Amniotic epithelial cell (primary cell): Measurements from ENCODE around the gene LRRC1.
"Not testable (repeated sequence)": the region's sequence is repeated elsewhere in the genome, so short reads cannot be mapped to it uniquely, and the experiment has no call there.

Experiments
- DNase-seq: peaks from one replicate; pipeline ENCODE4 v3.0.0-alpha.2; 2010; ENCODE audit warnings: low read depth

Gene LRRC1

GRCh38 chr6:53792973-53793317 lies 1.9 kb upstream of the LRRC1 start:
- DNase-seq: no peak

- DNase-seq: peak; percentile 66
Measured at GRCh38 chr6:53793318-53794136, 1.3 kb upstream of the LRRC1 start.

DNA sequence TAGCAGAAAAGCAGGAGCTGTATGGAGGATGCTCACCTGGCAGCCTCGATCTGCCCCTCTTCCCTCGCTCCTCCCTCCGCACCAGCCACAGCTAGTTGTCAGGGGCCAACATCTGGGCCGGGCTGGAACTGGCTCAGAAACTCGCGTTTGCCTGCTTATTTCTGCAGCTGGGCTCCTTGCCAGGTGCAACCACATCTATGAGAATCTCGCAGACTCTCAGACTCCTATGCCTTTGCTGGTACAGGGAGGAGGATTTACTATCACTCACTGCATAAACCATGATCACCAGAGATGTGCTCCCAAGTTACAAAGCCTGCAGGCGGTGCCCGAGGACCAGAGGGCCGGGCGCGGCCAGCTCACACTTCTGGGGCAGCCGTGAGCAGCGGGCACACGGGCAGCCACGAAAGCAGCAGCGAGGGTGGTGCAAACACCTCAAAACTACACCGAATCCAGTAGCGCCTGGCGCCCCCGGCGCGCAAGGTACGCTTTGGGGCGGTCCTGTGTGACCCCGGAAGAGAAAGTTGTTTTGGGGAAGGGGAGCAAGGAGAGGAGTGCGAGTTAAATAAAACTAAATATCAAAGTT lies 577 bp upstream of the LRRC1 start:
- DNase-seq: peak; percentile 97

GRCh38 chr6:53795340-53795701 lies 516 bp downstream of the LRRC1 start:
- DNase-seq: peak; percentile 24

GRCh38 chr6:53795702-53796450 lies 1.1 kb downstream of the LRRC1 start:
- peak; percentile 36 for DNase-seq

DNA sequence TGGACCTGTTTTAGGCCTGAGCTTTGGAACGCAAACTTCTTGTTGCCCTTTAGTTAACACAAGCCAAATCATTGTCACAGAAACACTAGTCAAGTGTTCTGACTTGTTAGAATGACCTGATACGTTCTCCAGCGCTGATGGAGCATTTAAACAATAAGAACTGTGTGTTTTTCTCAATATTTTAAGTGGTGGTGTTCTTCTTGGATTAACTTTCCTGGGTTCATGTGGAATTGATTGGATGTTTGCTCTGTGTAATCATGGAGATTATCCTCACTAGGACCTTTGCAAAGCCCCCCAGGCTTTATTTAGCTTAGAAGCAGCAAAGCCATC lies 1.6 kb downstream of the LRRC1 start:
- no peak for DNase-seq

DNA sequence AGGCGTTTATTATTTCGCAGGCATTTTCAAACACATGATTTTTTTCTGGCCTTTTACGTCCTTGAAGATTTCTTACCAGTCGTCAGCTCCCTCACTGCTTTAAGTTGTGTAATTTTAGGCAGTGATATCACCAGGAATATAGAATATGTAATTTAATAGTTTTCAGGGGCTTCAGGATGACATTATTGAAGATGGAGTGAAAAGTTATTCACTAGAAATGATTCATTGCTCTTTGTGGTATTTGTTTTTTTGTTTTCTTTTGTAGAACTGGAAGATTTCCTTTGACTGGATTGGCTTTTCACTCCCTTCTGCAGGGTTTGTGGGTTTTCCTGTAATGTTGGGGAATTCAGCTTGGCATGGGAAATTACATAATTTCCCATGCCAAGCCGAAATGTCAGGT lies 2.0 kb downstream of the LRRC1 start:
- peak; percentile 69 for DNase-seq

- no peak for DNase-seq
Measured at GRCh38 chr6:53797304-53797703, 2.5 kb downstream of the LRRC1 start.

DNA sequence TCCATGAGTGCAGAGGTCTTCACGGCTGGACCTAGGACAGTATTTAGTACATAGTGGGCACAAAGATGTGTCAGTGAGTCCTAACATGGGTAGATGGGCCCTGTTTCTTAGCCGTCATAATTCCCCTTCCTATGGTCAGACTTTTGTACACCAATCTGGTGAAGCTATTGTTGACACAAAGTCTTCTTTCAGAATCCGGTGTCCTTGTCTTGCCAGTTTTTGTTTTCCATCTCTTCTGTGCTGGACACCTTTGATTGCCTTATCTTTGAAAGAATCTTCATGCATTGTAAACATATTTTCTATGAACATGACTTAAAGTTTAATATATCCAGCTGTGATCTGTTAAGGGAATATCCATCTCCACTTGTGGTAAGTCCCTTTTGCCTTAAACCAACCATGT lies 4.5 kb downstream of the LRRC1 start:
- no peak for DNase-seq

- no peak for DNase-seq
Measured at GRCh38 chr6:53801022-53801421, 6.2 kb downstream of the LRRC1 start.

- no peak for DNase-seq
Measured at GRCh38 chr6:53802582-53802981, 7.8 kb downstream of the LRRC1 start.

DNA sequence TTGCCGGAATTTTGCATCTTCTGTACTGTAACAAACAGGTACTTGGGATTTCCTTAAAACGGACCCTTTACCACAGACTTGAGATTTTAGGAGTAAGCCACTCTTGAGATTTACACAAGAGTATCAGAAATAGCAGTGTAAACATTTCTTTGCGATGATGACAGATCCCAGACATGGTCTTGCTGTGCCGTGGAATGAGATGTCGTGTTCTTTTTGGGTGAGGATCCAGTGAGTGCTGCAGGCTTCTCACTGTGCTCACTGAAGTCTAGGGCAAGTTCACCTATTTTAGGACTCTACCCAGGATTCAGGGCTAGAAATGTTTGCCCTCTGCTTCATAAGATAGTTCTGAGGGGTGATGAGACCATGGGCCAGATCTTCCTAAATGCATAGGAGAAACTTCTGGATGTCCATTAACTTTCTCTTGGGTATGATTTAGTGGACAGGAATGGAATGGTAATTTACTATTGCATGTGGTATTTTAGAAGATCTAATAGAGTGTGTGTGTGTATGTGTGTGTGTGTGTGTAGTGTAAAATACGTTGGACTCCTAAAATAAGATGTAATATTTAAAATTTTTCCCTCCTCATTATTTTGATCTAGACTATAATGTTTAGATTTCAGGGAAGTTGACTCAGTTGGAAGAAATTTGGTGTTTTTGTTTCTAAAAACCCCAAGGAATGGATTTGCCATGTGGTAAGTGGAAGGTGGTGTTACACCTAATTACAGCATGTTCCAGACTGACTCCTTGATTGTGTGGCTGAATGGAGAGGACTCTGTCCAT lies 8.5 kb downstream of the LRRC1 start:
- no peak for DNase-seq

DNA sequence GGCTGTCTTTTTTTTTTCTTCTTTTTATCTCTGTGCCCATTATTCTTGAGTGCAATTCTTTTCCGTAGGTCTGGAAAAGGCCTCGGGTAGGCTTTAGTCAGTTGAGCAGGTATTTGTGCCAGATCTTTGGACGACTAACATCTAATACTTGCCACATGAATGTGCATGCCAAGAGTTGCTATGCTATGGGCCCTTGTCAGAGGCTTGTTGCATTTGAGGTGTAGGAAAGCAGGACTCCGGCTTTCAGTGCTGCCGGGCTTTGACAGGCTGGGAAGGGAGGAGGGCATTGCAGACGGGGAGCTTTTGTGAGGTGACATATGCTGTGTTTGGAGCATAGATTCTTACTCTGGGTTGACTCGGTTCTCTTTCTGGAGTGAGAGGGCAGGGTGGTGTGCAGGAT lies 10.2 kb downstream of the LRRC1 start:
- no peak for DNase-seq

DNA sequence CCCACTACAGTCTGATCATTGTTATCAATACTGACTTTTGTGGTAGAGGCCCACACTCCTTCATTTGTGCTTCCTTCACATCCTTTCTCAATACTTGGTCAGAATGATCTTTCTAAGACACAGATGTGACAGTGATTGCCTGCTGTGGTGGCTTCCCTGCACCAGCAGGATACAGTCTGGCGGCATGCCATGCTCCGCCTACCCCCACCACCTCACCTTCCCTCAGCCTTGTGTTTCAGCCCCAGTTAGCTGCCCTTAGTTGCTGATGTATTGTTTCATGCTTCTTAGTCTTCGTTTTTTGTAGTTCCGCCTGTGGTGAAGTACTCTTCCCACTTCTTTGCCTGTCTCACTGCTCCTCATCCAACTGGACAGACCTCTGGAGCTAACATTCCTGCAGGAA lies 10.9 kb downstream of the LRRC1 start:
- DNase-seq: no peak

- not testable (repeated sequence) for DNase-seq
Measured at GRCh38 chr6:53807606-53808005, 12.8 kb downstream of the LRRC1 start.

DNA sequence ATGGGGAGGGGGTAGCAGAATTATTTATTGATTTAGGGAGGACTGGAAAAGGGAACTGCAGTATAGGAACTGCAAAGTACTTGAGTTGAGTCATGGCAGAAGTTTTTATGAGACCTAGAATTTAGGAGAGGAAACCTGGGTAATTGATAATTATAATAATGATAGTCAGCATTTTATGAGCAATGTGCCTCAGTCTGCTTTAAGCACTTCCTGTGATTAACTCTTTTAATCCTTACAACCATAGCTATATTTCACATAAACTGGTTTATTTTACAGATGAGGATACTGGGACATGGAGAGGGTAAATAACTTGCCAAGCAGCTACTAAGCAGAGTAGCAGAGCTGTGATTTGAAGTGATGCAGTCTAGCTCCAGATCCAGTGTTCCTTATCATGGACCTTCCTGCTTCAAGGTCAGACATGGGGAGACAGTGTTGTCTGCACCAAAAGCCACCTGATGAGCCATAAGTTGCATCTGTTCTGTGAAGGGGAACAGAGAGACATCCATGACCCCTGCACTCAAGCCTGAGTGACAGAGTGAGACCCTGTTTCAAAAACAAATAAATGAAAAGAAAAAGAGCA lies 13.6 kb downstream of the LRRC1 start:
- DNase-seq: no peak

DNA sequence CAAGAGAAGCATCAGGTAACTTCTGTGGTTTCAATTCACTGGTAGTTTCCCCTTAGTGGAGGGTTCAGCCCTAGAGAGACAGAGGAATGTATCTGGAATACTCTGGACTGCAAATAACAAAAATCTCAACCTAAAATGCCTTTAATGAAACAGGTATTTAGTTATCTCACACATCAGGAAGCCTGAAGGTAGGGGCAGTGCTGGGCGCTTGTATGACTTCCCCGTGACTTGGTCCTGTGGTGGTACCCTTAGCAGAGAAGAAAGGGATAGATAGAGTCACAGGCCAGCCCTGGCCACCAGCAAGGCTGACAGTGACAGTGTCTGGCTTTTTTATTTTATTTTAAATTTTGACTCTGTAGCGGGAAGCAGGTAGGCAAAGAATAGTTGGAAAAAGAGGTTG lies 14.9 kb downstream of the LRRC1 start:
- DNase-seq: no peak

- DNase-seq: peak; percentile 48
Measured at GRCh38 chr6:53811082-53811481, 16.3 kb downstream of the LRRC1 start.

DNA sequence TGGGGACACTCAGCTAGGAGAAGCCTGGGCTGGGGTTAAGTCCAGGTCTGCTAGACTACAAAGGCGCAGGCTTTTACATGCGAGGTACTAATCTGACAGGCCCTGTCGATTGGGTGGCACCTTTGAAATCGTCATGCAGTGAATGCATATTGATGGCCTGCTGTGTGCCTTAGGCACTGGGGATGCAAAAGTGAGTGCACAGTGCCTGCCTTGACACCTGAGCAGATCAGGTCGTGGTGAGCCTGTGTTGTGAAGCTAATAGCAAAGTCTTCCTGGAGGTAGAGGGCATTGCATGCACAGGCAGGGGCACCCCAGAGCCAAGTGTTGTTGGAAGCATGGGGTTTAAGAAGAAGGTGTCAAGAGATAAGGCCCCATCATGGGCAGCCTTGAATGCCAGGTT lies 16.9 kb downstream of the LRRC1 start:
- DNase-seq: no peak

GRCh38 chr6:53813096-53813495 lies 18.3 kb downstream of the LRRC1 start:
- no peak for DNase-seq

DNA sequence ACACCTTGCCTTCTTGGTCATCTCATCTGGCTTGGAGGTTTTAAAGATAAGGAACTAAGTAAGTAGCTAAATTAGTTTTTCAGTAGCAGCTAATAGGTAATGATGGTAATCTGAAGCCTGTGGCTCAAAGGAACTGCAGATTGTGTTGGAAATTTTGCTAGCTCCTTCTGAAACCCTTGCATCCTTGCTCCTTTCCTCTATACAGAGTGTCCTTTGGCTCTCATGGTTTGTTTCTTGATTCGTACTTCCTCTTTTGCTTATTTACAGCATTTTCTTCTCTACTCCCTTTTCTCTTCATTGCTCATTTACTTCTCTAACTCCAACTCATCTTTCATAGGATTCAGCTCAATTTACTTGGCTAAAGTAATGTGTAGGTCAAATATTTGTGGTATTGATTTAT lies 19.0 kb downstream of the LRRC1 start:
- no peak for DNase-seq

- no peak for DNase-seq
Measured at GRCh38 chr6:53814353-53814752, 19.5 kb downstream of the LRRC1 start.
